Stimulated activated CD8-positive, alpha-beta memory T cell treated with anti-CD3 and anti-CD28 coated beads, Interleukin-4, amount 100 ng/mL, for 24 hours (primary cell): Measurements from ENCODE around the gene VPS4A.
A peak's percentile ranks its signal among the peaks of the same experiment; 100 is the strongest.
"Not testable (repeated sequence)": the region's sequence is repeated elsewhere in the genome, so short reads cannot be mapped to it uniquely, and the experiment has no call there.

Experiments used
- DNase-seq: peaks from one replicate; pipeline ENCODE4 v3.0.0-alpha.2; 2020; ENCODE audit warnings: low read depth

The VPS4A gene

DNA sequence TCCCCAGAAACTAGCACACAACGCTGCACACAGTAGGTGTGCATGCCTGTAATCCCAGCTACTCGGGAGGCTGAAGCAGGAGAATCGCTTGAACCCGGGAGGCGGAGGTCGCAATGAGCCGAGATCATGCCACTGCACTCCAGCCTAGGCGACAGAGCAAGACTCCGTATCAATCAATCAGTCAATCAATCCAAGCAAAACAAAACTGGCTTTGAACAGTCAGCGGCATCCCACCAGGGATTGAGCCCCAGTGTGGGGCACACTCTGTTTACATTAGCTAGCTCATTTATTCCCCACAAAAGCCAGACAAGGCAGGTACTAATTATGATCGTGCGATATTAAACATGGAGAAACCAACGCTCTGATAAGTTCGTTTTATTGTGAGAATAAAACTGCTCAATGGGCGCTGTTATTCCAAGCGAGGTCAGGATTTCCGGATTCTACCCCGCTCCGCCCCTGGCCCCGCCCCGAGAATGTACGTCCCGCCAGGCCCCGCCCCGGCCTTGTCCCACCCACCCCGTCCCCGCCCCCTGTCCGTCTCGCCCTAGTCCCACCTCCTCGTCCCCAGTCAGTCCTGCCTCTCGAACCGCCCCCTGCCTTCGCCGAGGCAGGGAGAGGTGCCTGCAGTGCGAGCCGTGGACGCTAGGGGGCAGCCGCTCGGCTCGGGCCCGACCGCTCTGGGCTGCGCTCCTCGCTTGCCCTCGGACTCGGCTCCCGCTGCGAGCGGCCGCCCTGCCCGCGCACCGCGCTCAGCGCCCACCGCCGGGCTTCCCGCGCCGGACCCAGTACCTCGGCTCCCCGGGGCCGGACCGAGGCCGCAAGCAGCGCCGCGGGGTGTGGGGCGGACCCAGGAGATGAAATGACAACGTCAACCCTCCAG, at the start of gene VPS4A:
Gene VPS4A (plus strand): TSS at position 698 of the 880 bp plus-strand sequence. CDS start 162 bp downstream, at position 860.
- peak; percentile 97 for DNase-seq

DNA sequence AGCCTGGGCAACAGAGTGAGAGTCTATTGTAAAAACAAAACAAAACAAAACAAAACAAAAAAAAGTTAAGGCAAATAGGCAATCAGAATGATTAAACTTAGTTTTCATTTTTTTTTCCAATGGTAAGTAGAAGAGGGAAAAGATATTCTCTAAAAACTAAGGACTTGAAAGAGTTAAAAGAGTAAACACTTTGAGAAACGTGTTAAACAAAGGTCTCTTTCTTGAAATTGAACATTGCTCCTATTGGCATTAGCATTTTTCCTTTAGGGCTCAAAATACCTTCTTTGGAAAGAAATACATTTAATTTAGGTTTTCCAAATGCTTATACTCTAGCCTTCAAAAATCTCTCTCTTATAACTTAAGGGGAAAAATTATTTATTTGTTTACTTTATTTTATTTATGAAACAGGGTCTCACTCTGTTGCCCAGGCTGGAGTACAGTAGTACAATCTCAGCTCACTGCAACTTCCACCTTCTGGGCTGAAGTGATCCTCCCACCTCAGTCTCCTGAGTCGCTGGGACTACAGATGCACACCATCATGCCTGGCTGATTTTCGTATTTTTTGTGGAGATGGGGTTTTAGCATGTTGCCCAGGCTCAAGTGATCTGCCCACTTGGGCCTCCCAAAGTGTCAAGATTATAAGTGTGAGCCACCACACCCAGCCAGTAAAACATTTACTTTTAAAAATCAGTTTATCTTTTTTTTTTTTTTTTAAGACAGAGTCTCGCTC, 44.7 kb upstream of the VPS4A start:
- DNase-seq, result no peak

GRCh38 chr16:69267633-69268032, 43.5 kb upstream of the VPS4A start:
- DNase-seq, result no peak

- DNase-seq, result no peak
Measured at GRCh38 chr16:69270395-69270794, 40.8 kb upstream of the VPS4A start.

- no peak for DNase-seq
Measured at GRCh38 chr16:69270831-69271230, 40.3 kb upstream of the VPS4A start.

DNA sequence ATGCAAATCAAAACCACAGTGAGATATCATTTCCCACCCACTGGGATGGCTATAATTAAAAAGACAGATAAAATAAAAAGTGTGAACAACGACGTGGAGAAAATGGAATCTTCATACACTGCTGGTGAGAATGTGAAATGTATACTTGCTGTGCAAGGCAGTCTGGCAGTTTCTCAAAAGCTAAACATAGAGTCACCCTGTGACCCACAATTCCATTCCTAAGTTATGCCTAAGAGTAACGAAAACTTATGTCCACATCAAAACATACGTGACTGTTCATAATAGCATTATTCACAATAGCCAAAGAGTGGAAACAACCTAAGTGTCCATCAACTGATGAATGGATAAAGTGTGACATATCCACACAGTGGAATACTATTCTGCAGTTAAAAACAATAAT, 38.1 kb upstream of the VPS4A start:
- DNase-seq, result no peak

DNA sequence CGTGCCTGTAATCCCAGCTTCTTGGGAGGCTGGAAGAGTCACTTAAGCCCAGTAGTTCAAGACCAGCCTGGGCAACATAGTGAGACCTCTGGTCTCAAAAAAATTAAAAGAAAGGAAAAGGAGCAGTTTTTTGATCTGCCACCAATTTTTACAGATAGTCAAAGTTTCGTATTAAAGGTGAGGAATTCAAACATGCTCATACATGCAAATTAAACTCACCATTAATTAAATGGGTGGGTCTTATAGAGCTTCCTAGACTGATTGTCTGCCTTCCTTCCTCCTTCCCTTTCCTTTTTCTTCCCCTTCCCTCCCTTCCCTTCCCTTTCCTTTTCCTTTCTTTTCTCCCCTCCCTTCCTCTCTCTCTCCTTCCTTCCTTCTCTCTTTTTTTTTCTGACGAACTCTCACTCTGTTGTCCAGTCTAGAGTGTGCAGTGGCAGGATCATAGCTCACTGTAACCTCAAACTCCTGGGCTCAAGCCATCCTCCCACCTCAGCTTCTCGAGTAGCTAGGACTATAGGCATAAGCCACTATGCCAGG, 36.4 kb upstream of the VPS4A start:
- DNase-seq, result no peak

- no peak for DNase-seq
Measured at GRCh38 chr16:69276148-69277115, 34.7 kb upstream of the VPS4A start.

DNA sequence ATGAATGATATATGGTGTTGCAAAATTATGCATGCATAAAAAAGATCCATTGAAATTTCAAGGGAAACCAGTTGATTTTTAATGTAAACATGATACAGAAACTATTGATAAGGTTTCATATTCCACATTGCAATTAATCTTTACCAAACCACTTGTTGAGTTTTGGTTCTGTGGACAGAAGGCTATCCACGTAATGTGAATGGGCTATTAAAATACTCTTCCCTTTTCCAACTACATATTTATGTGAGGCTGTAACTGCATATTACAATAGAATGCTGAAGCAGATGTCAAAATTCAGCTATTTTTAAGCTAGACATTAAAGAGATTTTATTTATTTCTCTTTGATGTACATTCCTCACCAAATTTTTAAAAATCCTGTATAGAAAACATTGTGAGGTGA, 33.7 kb upstream of the VPS4A start:
- DNase-seq, result no peak

GRCh38 chr16:69283851-69284250, 27.3 kb upstream of the VPS4A start:
- DNase-seq, result no peak

DNA sequence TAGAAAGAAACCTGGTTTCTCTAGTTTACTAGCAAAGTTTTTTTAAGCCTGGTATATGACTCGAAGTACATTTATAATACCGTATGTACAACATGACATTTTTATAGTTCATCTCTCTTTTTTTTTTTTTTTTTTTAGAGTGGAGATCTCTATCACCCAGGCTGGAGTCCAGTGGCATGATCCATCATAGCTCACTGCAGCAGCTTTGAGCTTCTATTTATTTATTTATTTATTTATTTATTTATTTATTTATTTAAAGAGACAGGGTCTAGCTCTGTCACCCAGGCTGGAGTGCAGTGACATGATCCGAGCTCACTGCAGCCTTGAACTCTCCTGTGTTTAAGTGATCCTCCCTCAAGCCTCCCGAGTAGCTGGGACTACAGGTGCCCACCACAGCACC, 25.9 kb upstream of the VPS4A start:
- DNase-seq, result no peak

GRCh38 chr16:69286941-69287713, 24.0 kb upstream of the VPS4A start:
- DNase-seq, result no peak

- not testable (repeated sequence) for DNase-seq
Measured at GRCh38 chr16:69291657-69292056, 19.5 kb upstream of the VPS4A start.

GRCh38 chr16:69293401-69293800, 17.7 kb upstream of the VPS4A start:
- DNase-seq, result no peak

- DNase-seq, result no peak
Measured at GRCh38 chr16:69294051-69294450, 17.1 kb upstream of the VPS4A start.

- not testable (repeated sequence) for DNase-seq
Measured at GRCh38 chr16:69296771-69297170, 14.4 kb upstream of the VPS4A start.

DNA sequence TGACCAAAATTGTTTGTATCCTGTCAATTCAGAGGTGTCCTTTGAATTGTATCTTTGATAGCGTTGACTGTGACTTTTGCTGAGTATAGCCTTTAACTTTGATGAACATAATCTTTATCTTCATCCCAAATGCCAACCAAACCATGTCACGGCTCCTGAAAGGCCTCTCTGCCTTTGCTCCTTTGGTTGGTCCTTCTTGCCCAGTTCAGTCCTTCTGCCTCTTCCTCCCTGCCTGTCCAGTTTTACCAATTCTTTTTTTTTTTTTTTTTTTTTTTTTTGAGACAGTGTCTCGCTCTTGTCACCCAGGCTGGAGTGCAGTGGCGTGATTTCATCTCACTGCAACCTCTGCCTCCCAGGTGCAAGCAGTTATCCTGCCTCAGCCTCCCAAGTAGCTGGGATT, 12.9 kb upstream of the VPS4A start:
- DNase-seq, result no peak

GRCh38 chr16:69301187-69301586, 10.0 kb upstream of the VPS4A start:
- no peak for DNase-seq

GRCh38 chr16:69301861-69302260, 9.3 kb upstream of the VPS4A start:
- DNase-seq, result no peak

- DNase-seq, result no peak
Measured at GRCh38 chr16:69302301-69302700, 8.8 kb upstream of the VPS4A start.

- DNase-seq, result no peak
Measured at GRCh38 chr16:69306031-69306430, 5.1 kb upstream of the VPS4A start.
